Endothelial cell of umbilical vein (primary cell): ENCODE measurements around the gene LYSMD4.

Experiments used
- EZH2 ChIP-seq: IDR thresholded peaks from 2 replicates; pipeline ENCODE4 v1.6.1; 2012; ENCODE audit warnings: borderline replicate concordance, low read depth, mild to moderate bottlenecking, moderate library complexity, low read length, inconsistent platforms; ENCODE audit not compliant: severe bottlenecking
- FOS ChIP-seq: IDR thresholded peaks from 2 replicates; pipeline ENCODE4 v1.6.1; 2011; ENCODE audit warnings: mild to moderate bottlenecking, low read length, moderate library complexity, borderline replicate concordance; ENCODE audit not compliant: insufficient read depth
- GATA2 ChIP-seq: IDR thresholded peaks from 2 replicates; pipeline ENCODE4 v1.7.0; 2011; ENCODE audit warnings: low read depth, mild to moderate bottlenecking, moderate library complexity, mixed read lengths, low read length; ENCODE audit not compliant: insufficient read length, insufficient read depth
- JUN ChIP-seq: IDR thresholded peaks from 2 replicates; pipeline ENCODE4 v1.6.1; 2011; ENCODE audit warnings: borderline replicate concordance, low read depth; ENCODE audit not compliant: insufficient read length, insufficient read depth
- MYC ChIP-seq: IDR thresholded peaks from one replicate; pipeline ENCODE4 v1.6.1; 2011; ENCODE audit warnings: mild to moderate bottlenecking, low read depth, low read length
- POLR2A ChIP-seq: IDR thresholded peaks from 2 replicates; pipeline ENCODE4 v1.6.1; 2012; ENCODE audit warnings: low read depth, mild to moderate bottlenecking, control low read depth, low read length
- POLR2AphosphoS5 ChIP-seq: IDR thresholded peaks from 2 replicates; pipeline ENCODE4 v1.6.1; 2012; ENCODE audit warnings: low read depth, mild to moderate bottlenecking, control low read depth, low read length, moderate library complexity; ENCODE audit not compliant: insufficient read depth
- TF ChIP-seq, protein P1 (sequence below), 2 donors: IDR thresholded peaks; 1 replicate in 1 of 2; 2 replicates in 1 of 2; pipeline ENCODE4 v1.5.1; 2011; ENCODE audit warnings: low read length in 2 of 2, mild to moderate bottlenecking in 2 of 2, moderate library complexity in 2 of 2, control low read depth in 1 of 2, inconsistent platforms in 1 of 2, low read depth in 1 of 2; ENCODE audit not compliant: insufficient read depth in 1 of 2; ENCODE audit errors: extremely low read depth in 1 of 2
- TF ChIP-seq, protein P2 (sequence below): IDR thresholded peaks from 2 replicates; pipeline ENCODE4 v1.6.1; 2011; ENCODE audit not compliant: insufficient read depth, insufficient read length

DNA sequence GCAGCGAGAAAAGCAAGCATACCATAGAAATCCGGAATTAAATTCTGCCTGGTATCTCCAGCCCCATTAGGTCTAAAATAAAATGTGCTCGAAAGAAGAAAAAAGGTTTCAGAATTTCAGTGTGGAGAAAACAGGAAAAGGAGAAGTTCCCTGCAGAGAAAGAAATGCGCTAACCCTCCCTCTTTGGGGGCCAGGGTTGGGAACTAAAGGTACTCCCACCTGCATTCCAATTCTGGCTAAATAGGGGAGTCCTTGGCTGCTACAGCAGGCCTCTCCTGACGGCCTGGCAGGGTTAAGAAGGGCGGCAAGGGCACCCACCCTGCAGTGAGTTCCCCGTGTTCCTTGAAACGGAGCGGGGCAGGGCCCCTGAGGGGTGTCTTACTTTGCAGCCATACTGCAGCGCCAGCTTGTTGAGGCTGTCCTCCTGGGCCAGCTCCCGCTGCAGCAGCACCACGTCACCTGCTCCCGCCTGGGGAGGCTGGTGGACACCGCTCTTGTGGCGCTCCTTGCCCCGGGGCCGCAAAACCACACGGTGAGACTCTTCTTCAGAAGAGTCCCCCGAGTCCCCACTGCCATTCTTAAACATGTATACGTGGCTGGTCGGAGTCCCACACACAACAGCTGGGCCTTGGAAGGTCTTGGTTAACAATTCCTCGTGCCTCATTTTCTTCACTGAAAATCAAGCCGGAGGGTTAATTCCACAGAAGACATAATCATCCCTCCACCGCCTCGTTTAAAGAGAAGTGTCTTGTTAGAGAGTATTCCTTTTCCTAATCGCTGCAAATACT lies 1.7 kb downstream of the LYSMD4 start:
- TF ChIP-seq, protein P1, sequence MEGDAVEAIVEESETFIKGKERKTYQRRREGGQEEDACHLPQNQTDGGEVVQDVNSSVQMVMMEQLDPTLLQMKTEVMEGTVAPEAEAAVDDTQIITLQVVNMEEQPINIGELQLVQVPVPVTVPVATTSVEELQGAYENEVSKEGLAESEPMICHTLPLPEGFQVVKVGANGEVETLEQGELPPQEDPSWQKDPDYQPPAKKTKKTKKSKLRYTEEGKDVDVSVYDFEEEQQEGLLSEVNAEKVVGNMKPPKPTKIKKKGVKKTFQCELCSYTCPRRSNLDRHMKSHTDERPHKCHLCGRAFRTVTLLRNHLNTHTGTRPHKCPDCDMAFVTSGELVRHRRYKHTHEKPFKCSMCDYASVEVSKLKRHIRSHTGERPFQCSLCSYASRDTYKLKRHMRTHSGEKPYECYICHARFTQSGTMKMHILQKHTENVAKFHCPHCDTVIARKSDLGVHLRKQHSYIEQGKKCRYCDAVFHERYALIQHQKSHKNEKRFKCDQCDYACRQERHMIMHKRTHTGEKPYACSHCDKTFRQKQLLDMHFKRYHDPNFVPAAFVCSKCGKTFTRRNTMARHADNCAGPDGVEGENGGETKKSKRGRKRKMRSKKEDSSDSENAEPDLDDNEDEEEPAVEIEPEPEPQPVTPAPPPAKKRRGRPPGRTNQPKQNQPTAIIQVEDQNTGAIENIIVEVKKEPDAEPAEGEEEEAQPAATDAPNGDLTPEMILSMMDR (IDR thresholded peaks at IDR 0.05; ENCODE audit: extremely low read depth in 1 of 2, insufficient read depth in 1 of 2, low read depth in 1 of 2, low read length in 2 of 2) = no peak
- TF ChIP-seq POLR2A (no peak), EZH2 (no peak), POLR2AphosphoS5 (no peak), JUN (no peak), MYC (no peak), FOS (no peak), GATA2 (no peak)
- TF ChIP-seq, protein P2, sequence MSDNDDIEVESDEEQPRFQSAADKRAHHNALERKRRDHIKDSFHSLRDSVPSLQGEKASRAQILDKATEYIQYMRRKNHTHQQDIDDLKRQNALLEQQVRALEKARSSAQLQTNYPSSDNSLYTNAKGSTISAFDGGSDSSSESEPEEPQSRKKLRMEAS = no peak
